Measurements from ENCODE around the gene EWSR1.
"Not testable (repeated sequence)": the region's sequence is repeated elsewhere in the genome, so short reads cannot be mapped to it uniquely, and the experiment has no call there.

Gene EWSR1

GRCh38 chr22:29339381-29340235 is 71.5 kb downstream of the EWSR1 start:
- no peak for DNase-seq (ENCODE audit: low spot score)

GRCh38 chr22:29340566-29340965 is 72.5 kb downstream of the EWSR1 start:
- no peak for DNase-seq (ENCODE audit: low spot score)

DNA sequence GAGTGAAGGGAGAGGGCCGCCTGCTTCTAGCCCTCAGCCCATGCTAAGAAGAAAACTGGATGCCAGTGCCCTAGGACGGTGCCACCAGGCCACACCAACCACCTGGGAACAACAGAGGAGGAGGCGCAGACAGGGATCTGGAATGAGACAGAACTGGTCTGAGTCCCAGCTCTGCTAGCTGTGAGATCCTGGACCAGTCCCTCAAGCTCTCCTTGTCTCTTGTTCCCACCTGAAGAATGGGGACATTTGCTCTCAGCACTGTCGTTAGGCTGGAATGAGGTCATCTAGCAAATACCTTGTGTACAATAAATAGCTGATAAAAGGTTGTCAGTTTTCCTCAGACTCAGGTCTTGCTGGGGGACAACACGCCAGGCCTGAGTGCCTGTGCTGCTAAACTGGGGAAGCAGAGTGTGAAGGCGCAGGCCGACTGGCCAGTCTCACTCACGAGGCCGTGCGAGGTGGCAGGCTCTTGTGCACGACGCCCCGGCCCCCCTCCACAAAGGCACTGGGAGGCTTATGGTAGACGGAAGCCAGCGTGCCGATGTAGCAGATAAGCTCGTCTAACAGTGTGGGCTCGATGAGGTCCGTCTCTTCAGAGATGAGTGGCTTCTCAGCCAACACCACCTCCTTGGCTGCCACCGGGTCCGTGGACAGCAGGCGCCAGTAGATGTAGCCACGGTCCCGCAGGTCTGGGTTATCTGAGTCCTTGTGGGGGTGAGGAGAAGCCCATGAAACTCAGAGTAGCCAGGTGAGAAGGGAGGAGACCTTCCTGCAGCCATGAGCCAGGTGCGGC is 73.2 kb downstream of the EWSR1 start:
- DNase-seq (ENCODE audit: low spot score) = no peak

DNA sequence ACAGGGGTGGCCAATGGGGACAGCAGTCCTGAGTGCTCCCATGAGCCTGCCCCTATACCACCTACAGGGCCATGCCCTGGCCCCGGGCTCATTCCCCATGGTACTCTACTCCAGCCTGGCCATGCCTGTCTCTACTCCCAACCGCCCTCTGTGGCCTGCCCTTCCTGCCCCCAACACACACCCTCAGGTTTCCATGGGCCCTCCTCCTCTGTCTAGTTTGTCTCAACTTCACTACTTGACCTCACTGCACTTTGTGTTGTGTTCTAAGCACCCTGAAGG is 73.7 kb downstream of the EWSR1 start:
- DNase-seq (ENCODE audit: low spot score) = no peak

DNA sequence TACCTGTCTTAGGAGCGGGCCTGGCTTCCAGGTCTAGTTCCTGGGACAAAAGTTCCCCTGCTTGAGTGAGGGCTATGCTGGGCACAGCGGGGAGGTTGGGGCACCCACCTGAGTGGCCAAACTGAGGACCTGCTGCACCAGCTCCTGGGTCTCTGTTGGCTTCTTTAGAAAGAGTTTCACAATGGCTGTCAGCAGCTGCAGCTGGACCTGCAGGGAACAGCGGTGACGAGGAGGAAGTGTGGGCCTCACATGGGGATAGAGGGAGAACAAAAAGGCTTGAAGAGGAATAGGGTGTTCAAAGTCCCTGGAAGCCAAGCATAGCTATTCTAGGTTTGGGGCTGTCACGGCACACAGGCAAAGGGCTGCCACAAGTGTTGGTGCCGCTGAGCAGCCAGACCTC is 74.1 kb downstream of the EWSR1 start:
- no peak for DNase-seq (ENCODE audit: low spot score)

GRCh38 chr22:29342577-29343312 is 74.7 kb downstream of the EWSR1 start:
- no peak for DNase-seq (ENCODE audit: low spot score)

DNA sequence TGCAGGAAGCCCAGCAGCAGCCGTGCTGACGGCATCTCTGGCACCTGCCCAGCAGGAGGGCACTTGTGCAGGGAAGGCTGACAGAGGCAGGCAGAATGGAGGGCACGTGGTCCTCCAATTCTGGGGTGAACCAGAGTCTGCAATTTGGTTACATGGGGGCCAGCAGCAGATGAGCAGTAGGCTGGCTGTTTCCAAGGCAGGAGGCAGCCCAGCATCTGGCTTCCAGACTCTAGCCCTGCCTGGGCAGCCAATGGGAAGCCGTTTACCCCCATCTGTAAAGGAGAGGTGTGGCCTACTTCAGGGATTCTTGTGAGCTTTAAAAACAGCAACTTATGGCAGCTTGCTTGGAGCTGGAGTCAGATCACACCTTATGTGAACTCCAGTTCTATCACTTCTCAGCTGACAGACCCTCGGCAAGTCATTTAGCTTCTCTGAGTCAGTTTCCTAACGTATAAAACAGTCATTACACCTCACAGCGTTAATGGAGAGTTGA is 75.3 kb downstream of the EWSR1 start:
- DNase-seq (ENCODE audit: low spot score) = no peak

DNA sequence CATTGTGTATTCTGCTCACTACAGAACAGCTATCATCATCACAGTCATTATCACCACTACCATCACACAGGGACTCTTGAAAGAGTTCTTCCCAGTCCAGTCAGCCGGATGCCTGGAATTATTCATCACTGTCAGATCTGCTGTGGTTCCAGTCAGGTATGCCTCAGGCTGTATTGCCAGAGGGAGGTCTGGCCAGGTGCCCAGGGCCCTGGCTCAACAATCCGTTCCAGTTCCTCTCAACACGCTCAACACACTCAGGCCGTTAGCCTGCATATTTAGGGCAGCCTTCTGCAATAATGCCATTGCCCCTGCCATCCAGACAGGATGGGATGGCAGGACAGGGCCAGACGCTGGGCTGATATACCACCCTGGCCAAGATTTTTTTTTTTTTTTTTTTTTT is 76.1 kb downstream of the EWSR1 start:
- peak; percentile 40 for DNase-seq (ENCODE audit: low spot score)

- not testable (repeated sequence) for DNase-seq (ENCODE audit: low spot score)
These were observed 76.8 kb downstream of the EWSR1 start for GRCh38 chr22:29344889-29345288.

- DNase-seq (ENCODE audit: low spot score) = no peak
These were observed 77.9 kb downstream of the EWSR1 start for GRCh38 chr22:29345932-29346331.

GRCh38 chr22:29346659-29347058 is 78.6 kb downstream of the EWSR1 start:
- peak; percentile 82 for DNase-seq (ENCODE audit: low spot score)

- no peak for DNase-seq (ENCODE audit: low spot score)
These were observed 80.0 kb downstream of the EWSR1 start for GRCh38 chr22:29348041-29348440.

GRCh38 chr22:29348956-29349355 is 80.9 kb downstream of the EWSR1 start:
- no peak for DNase-seq (ENCODE audit: low spot score)
